ENCODE results near the gene FOSL2. TPM values are rescaled to one million over a fixed set of nuclear protein-coding genes. Genes with fewer than 3 reads are reported as not detected.

The FOSL2 gene
- total and polyA plus RNA-seq, 4 donors = 23.5 to 97.9 (median 68.5) TPM

- peaks cover 0 to 35% (median 12%) of the 10 kb centered on the region in 5 donors for H3K4me1 ChIP-seq (ENCODE audit: control insufficient read depth in 5 of 5, insufficient read depth in 5 of 5, low read length in 5 of 5)
- 91 to 93% methylated on average over 3 of the region's 3 CpGs for WGBS, 2 donors
- ATAC-seq (ENCODE audit: insufficient read depth, low FRiP score) = no peak
- DNase-seq = no peak
- no peaks in the 10 kb centered on the region for H3K27me3 ChIP-seq (ENCODE audit: control insufficient read depth in 3 of 3, insufficient read depth in 3 of 3, low read length in 2 of 3)
- no peak overlapping the region for H3K27ac ChIP-seq (ENCODE audit: low read depth in 1 of 2, low read length in 1 of 2)
- no peaks in the 10 kb centered on the region for H3K9me3 ChIP-seq (ENCODE audit: control insufficient read depth in 4 of 4, insufficient read depth in 3 of 4, low read length in 3 of 4)
- no peak overlapping the region for H3K9ac ChIP-seq (ENCODE audit: insufficient read depth in 1 of 2, low read length in 2 of 2)
- H3K36me3 ChIP-seq (ENCODE audit: control insufficient read depth in 4 of 4, insufficient read depth in 4 of 4, low read length in 4 of 4) = no peaks in the 10 kb centered on the region
- TF ChIP-seq, protein P1, sequence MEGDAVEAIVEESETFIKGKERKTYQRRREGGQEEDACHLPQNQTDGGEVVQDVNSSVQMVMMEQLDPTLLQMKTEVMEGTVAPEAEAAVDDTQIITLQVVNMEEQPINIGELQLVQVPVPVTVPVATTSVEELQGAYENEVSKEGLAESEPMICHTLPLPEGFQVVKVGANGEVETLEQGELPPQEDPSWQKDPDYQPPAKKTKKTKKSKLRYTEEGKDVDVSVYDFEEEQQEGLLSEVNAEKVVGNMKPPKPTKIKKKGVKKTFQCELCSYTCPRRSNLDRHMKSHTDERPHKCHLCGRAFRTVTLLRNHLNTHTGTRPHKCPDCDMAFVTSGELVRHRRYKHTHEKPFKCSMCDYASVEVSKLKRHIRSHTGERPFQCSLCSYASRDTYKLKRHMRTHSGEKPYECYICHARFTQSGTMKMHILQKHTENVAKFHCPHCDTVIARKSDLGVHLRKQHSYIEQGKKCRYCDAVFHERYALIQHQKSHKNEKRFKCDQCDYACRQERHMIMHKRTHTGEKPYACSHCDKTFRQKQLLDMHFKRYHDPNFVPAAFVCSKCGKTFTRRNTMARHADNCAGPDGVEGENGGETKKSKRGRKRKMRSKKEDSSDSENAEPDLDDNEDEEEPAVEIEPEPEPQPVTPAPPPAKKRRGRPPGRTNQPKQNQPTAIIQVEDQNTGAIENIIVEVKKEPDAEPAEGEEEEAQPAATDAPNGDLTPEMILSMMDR (IDR thresholded peaks at IDR 0.05; ENCODE audit: control extremely low read depth, extremely low read depth) = no peak
- no peak overlapping the region for H3K4me3 ChIP-seq
These were observed 28.0 kb upstream of the FOSL2 start for GRCh38 chr2:28364610-28365009.

DNA sequence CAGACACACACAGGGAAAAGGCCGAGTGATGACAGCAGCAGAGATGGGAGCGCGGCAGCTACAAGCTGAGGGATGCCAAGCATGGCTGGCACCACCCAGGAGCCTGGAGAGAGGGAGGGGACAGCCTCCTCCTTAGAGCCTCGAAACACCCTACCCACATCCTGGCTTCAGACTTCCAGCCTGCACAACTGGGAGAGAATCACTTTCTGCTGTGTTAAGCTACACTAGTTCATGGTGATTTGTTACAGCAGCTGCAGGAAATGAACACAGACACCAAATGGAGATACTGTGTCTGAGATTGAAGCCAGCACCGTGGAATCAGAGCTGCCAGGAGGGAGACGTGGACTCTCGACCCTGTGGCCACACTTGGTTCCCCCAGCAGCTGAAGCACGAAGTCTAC lies 27.5 kb upstream of the FOSL2 start:
- no peaks in the 10 kb centered on the region for H3K27me3 ChIP-seq (ENCODE audit: control insufficient read depth in 3 of 3, insufficient read depth in 3 of 3, low read length in 2 of 3)
- no peak overlapping the region for H3K27ac ChIP-seq (ENCODE audit: low read depth in 1 of 2, low read length in 1 of 2)
- no peaks in the 10 kb centered on the region for H3K9me3 ChIP-seq (ENCODE audit: control insufficient read depth in 4 of 4, insufficient read depth in 3 of 4, low read length in 3 of 4)
- H3K36me3 ChIP-seq (ENCODE audit: control insufficient read depth in 4 of 4, insufficient read depth in 4 of 4, low read length in 4 of 4) = no peaks in the 10 kb centered on the region
- H3K4me3 ChIP-seq = no peak overlapping the region
- H3K9ac ChIP-seq (ENCODE audit: insufficient read depth in 1 of 2, low read length in 2 of 2) = no peak overlapping the region
- WGBS, 2 donors = 72 to 74% methylated on average over 8 of the region's 8 CpGs
- DNase-seq (peak in 2 of 3 donors; percentile 62 to 72), ATAC-seq (ENCODE audit: insufficient read depth, low FRiP score) (no peak)
- H3K4me1 ChIP-seq (ENCODE audit: control insufficient read depth in 5 of 5, insufficient read depth in 5 of 5, low read length in 5 of 5) = peaks cover 0 to 35% (median 12%) of the 10 kb centered on the region in 5 donors
- TF ChIP-seq, protein P1 (IDR thresholded peaks at IDR 0.05; ENCODE audit: control extremely low read depth, extremely low read depth) = no peak

DNA sequence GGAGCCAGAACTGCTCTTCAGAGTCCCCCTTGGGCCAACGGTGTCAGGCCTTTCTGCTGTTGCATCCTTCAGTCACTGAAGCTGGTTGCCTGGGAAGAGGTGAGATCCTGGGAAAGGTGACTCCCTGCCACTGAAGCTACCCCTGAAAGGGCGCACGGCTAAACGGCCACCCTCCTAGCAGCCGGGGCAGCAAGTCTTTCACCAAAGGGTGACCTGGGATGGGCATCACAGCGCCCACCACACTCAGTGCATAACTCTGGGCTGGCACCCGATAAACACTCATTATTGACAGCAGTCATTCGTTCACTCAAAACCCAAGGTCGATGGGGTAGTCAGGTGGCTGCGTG lies 26.5 kb upstream of the FOSL2 start:
- WGBS, 2 donors = 75 to 89% methylated on average over 10 of the region's 10 CpGs
- H3K9ac ChIP-seq (ENCODE audit: insufficient read depth in 1 of 2, low read length in 2 of 2) = no peak overlapping the region
- TF ChIP-seq, protein P1 (IDR thresholded peaks at IDR 0.05; ENCODE audit: control extremely low read depth, extremely low read depth) = no peak

More for the DNA sequence above, 26.5 kb upstream of the FOSL2 start:
- Histone ChIP-seq H3K27ac (ENCODE audit: low read depth in 1 of 2, low read length in 1 of 2) (peak overlapping the region in 1 of 2 donors; percentile 11), H3K27me3 (ENCODE audit: control insufficient read depth in 3 of 3, insufficient read depth in 3 of 3, low read length in 2 of 3) (no peaks in the 10 kb centered on the region), H3K9me3 (ENCODE audit: control insufficient read depth in 4 of 4, insufficient read depth in 3 of 4, low read length in 3 of 4) (no peaks in the 10 kb centered on the region), H3K4me3 (no peak overlapping the region), H3K36me3 (ENCODE audit: control insufficient read depth in 4 of 4, insufficient read depth in 4 of 4, low read length in 4 of 4) (no peaks in the 10 kb centered on the region), H3K4me1 (ENCODE audit: control insufficient read depth in 5 of 5, insufficient read depth in 5 of 5, low read length in 5 of 5) (peaks cover 0 to 30% (median 12%) of the 10 kb centered on the region in 5 donors)
- DNase-seq (no peak), ATAC-seq (ENCODE audit: insufficient read depth, low FRiP score) (no peak)
